ENCODE measurements around the gene ASTL. TPM values are rescaled to one million over a fixed set of nuclear protein-coding genes. Genes with fewer than 3 reads are reported as not detected.

ASTL gene
- total RNA-seq, 1 experiment from 2014 or later = not detected

DNA sequence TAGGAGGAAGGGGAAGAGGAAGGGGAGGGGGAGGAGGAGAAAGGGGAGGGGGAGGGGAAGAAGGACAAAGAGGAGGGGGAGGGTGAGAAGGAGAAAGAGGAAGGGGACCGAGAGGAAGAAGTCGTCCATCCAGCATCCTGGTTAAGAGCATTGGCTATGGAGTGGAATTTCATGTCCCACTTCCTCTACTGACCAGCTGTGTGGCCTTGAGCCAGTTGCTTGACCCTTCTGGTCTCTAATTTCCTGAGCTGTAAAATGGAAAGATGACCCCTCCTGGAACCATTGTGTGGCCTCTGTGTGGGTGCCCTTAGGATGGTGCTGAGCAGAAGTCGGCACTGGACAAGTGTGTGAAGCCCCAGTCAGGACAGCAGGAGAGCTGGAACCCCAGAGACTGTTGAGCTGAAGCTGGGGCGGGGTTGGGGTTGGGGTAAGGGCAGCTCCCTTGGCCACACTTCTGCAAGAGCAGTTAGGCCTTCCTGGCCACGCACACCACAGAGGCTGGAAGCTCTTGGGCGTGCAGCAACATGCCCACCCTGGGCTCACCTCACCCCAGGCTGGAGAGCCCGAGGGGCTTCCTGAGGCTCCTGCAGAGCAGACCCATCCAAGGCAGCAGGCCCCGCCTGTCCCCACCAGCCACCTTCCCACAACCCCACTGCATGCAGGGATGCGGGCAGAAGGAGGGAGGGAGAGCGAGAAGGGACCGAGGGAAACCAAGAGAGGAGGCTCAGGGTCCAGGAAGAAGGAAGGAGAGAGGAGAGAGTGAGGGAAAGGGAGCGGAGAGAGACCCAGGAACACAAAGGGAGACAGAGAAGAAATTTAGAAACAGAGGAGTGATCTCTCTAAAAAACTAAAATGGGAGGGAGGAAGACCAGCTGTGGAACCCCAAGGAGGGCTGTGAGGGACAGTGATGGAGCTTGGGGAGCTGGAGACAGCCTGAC lies 38.2 kb downstream of the ASTL start:
- no peak overlapping the region for H3K9ac ChIP-seq (ENCODE audit: low read length)
- TF ChIP-seq EZH2phosphoT487 (IDR thresholded peaks at IDR 0.05; ENCODE audit: borderline replicate concordance, low read length) = no peak
- TF ChIP-seq, protein P1, sequence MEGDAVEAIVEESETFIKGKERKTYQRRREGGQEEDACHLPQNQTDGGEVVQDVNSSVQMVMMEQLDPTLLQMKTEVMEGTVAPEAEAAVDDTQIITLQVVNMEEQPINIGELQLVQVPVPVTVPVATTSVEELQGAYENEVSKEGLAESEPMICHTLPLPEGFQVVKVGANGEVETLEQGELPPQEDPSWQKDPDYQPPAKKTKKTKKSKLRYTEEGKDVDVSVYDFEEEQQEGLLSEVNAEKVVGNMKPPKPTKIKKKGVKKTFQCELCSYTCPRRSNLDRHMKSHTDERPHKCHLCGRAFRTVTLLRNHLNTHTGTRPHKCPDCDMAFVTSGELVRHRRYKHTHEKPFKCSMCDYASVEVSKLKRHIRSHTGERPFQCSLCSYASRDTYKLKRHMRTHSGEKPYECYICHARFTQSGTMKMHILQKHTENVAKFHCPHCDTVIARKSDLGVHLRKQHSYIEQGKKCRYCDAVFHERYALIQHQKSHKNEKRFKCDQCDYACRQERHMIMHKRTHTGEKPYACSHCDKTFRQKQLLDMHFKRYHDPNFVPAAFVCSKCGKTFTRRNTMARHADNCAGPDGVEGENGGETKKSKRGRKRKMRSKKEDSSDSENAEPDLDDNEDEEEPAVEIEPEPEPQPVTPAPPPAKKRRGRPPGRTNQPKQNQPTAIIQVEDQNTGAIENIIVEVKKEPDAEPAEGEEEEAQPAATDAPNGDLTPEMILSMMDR (conservative IDR thresholded peaks at IDR 0.05; ENCODE audit: low read depth, low read length) = no peak
- no peak for TF ChIP-seq EZH2 (IDR thresholded peaks at IDR 0.05; ENCODE audit: low read length, unreplicated experiment)
- H3K36me3 ChIP-seq (ENCODE audit: low read depth, low read length) = no peaks in the 10 kb centered on the region
- no peak overlapping the region for H3K27ac ChIP-seq (ENCODE audit: low read length)
- no peak for DNase-seq
- H2AFZ ChIP-seq (ENCODE audit: low read length) = no peak overlapping the region
- H3F3A ChIP-seq (ENCODE audit: low read length, unreplicated experiment) = no peaks in the 10 kb centered on the region
- no peaks in the 10 kb centered on the region for H3K9me2 ChIP-seq (replicated peaks; ENCODE audit: low read length)
- no peak overlapping the region for H3K4me2 ChIP-seq (ENCODE audit: low read length)
- no peaks in the 10 kb centered on the region for H3K4me1 ChIP-seq (ENCODE audit: insufficient read depth, low read length)
- H3K27me3 ChIP-seq (ENCODE audit: low read length) = no peaks in the 10 kb centered on the region
- no peak overlapping the region for H3K4me3 ChIP-seq (ENCODE audit: low read length)
- BruUV-seq (replicated peaks) = no TSS peak
- no peak for ATAC-seq
- H4K20me1 ChIP-seq (ENCODE audit: low read length) = no peaks in the 10 kb centered on the region
- no peaks in the 10 kb centered on the region for H3K9me3 ChIP-seq (ENCODE audit: low read length)
- intact Hi-C loops (cut with micrococcal nuclease) = no loop called here
- CTCF ChIA-PET = no interaction called here
- POLR2A ChIA-PET (ENCODE audit: unreplicated experiment) = no interaction called here
- no peaks in the 10 kb centered on the region for H3K79me2 ChIP-seq (ENCODE audit: low read length)

DNA sequence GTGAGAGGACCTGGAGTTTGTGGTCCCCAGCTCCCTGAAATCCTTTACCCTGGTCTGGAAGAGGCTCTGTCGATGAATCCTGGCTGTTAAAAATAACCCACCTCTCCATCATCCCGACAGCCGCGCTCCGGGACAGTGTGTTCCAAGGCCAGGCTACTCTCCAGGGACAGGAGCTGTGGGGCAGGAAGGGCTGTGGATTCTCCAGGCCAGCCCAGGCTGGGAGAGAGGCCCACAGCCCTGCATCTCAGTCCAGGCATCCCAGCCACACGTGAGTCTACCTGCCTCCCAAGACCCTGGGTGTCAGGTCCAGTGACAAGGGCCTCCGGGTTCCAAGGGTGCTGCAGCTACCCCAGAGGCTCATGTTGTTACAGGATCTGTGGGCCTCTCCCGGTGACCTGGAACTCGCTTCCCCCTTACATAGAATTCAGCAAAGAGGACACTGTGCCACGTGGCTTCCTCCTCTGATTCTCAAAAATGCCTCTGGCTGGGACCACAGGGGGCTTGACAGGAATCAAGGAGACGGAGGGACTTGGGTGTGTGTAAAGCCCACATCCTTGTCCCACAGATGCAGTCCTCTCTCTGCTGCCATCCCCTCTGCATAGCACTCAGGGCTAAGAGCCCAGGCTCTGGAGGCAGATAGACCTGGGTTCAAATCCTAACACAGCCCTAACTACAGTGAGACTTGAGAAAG lies 39.3 kb downstream of the ASTL start:
- ChIA-PET CTCF (no interaction called here), POLR2A (ENCODE audit: unreplicated experiment) (no interaction called here)
- Histone ChIP-seq H3K4me2 (ENCODE audit: low read length) (no peak overlapping the region), H3K27ac (ENCODE audit: low read length) (no peak overlapping the region), H3K9me3 (ENCODE audit: low read length) (no peaks in the 10 kb centered on the region), H3K36me3 (ENCODE audit: low read depth, low read length) (no peaks in the 10 kb centered on the region), H3K27me3 (ENCODE audit: low read length) (no peaks in the 10 kb centered on the region), H2AFZ (ENCODE audit: low read length) (no peak overlapping the region), H3F3A (ENCODE audit: low read length, unreplicated experiment) (no peaks in the 10 kb centered on the region), H4K20me1 (ENCODE audit: low read length) (no peaks in the 10 kb centered on the region), H3K79me2 (ENCODE audit: low read length) (no peaks in the 10 kb centered on the region), H3K4me3 (ENCODE audit: low read length) (no peak overlapping the region), H3K9me2 (replicated peaks; ENCODE audit: low read length) (no peaks in the 10 kb centered on the region), H3K9ac (ENCODE audit: low read length) (no peak overlapping the region), H3K4me1 (ENCODE audit: insufficient read depth, low read length) (no peaks in the 10 kb centered on the region)
- no peak for ATAC-seq
- intact Hi-C loops (cut with micrococcal nuclease) = no loop called here
- BruUV-seq (replicated peaks) = no TSS peak
- DNase-seq = no peak
- TF ChIP-seq EZH2phosphoT487 (IDR thresholded peaks at IDR 0.05; ENCODE audit: borderline replicate concordance, low read length) (no peak), EZH2 (IDR thresholded peaks at IDR 0.05; ENCODE audit: low read length, unreplicated experiment) (no peak)
- TF ChIP-seq, protein P1 (conservative IDR thresholded peaks at IDR 0.05; ENCODE audit: low read depth, low read length) = no peak

All from PC-3 (cell line).